Measurements from ENCODE around the gene DTNB.

The DTNB gene

GRCh38 chr2:25586726-25587144, 86.6 kb downstream of the DTNB start:
- TF ChIP-seq TAF1 (IDR thresholded peaks at IDR 0.05; ENCODE audit: low read depth) (no peak), MAX (IDR thresholded peaks at IDR 0.05) (no peak), EP300 (IDR thresholded peaks at IDR 0.05; ENCODE audit: borderline replicate concordance) (no peak)

DNA sequence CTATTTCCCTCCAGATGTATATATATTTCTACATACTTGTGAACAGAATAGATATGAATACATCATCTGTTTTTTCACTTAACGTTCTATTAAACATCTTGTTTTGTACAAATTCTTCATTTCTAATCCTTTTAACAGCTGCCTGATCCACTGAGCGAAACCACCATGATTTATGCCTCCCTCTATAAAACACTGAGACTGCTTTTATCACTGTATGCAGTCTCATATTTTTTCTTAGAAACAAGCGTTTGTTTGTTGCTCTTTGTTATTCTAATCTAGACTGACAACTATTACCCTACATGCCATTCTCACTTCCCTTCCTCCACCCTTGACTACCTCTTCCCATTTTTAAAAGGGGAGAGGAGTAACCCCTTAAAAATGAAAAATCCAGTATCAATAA, 88.2 kb downstream of the DTNB start:
- TF ChIP-seq ZBTB7A (IDR thresholded peaks at IDR 0.05; ENCODE audit: low read depth) (no peak), EP300 (IDR thresholded peaks at IDR 0.05; ENCODE audit: borderline replicate concordance) (no peak), TCF12 (IDR thresholded peaks at IDR 0.05; ENCODE audit: low read depth) (no peak), RAD21 (IDR thresholded peaks at IDR 0.05; ENCODE audit: low read depth) (no peak), TAF1 (IDR thresholded peaks at IDR 0.05; ENCODE audit: low read depth) (no peak), YY1 (IDR thresholded peaks at IDR 0.05; ENCODE audit: low read depth) (no peak), USF1 (IDR thresholded peaks at IDR 0.05) (no peak), CREB1 (IDR thresholded peaks at IDR 0.05; ENCODE audit: low read depth) (no peak), NFIC (IDR thresholded peaks at IDR 0.05) (no peak), REST (IDR thresholded peaks at IDR 0.05; ENCODE audit: low read depth) (no peak), FOXM1 (IDR thresholded peaks at IDR 0.05; ENCODE audit: borderline replicate concordance, low read depth) (no peak), TEAD4 (IDR thresholded peaks at IDR 0.05) (no peak), EGR1 (IDR thresholded peaks at IDR 0.05) (no peak), MAX (IDR thresholded peaks at IDR 0.05) (no peak)

DNA sequence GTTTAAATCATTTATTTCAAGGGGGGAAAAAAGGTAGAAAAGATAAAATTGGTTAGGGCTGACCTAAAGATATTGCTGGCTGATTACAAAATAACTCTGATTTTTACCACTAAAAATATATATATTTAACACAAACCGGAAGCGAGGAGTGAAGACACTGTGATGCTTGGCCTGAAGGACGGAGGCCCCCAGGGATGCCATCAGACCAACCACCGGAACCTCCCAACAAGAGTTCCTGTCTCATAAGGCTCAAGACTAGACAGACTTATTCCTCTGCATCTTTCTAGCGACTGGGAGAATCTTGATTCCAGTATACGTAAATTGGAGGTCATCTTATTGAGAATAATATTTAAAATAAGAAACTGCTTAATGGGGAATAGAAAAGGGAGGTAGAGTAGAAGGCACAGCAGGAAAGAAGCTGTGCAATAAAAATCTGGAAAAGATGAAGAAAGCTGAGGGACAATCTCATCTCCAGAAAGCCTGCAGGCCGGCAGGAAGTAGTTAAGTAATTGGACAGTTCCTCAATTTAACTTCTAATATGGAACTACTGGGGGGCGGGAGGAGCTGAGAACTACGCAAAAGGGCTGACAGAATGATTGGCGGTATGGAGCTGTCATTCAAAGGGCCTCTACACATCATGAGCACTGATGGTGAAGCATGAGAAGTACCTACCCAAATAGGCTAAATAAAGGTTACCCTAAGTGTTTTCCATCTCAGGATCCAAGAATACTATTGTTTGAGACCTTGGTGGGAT, 91.1 kb downstream of the DTNB start:
- TF ChIP-seq TCF12 (IDR thresholded peaks at IDR 0.05; ENCODE audit: low read depth), result no peak
- TF ChIP-seq ZBTB7A (IDR thresholded peaks at IDR 0.05; ENCODE audit: low read depth), result no peak
- TF ChIP-seq CREB1 (IDR thresholded peaks at IDR 0.05; ENCODE audit: low read depth), result no peak
- TF ChIP-seq YY1 (IDR thresholded peaks at IDR 0.05; ENCODE audit: low read depth), result no peak
- TF ChIP-seq RAD21 (IDR thresholded peaks at IDR 0.05; ENCODE audit: low read depth), result no peak
- TF ChIP-seq MAX (IDR thresholded peaks at IDR 0.05), result no peak
- TF ChIP-seq EGR1 (IDR thresholded peaks at IDR 0.05), result no peak
- TF ChIP-seq TEAD4 (IDR thresholded peaks at IDR 0.05), result no peak
- no peak for TF ChIP-seq NFIC (IDR thresholded peaks at IDR 0.05)
- TF ChIP-seq USF1 (IDR thresholded peaks at IDR 0.05), result no peak
- no peak for TF ChIP-seq FOXM1 (IDR thresholded peaks at IDR 0.05; ENCODE audit: borderline replicate concordance, low read depth)

DNA sequence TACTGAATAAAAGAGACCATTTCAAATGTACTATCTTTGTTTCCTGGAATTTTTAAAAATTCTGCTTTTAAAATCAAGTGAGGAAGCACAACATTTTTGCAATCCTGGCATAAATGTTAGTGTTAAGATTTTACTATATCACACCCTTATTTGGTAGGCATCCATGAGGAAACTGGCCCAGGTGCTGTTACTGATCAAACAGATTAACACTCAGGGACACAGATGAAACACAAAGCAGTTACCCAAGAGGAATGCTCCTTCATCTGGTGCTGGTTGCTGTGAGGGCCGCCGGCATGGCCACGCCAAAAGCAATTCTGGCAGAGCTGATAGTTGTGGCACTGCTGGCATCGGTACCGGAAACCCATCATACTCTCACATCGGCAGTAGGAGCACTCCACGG, 96.8 kb downstream of the DTNB start:
- TF ChIP-seq FOXM1 (IDR thresholded peaks at IDR 0.05; ENCODE audit: borderline replicate concordance, low read depth) (no peak), YY1 (IDR thresholded peaks at IDR 0.05; ENCODE audit: low read depth) (no peak), NFIC (IDR thresholded peaks at IDR 0.05) (no peak), ZBTB7A (IDR thresholded peaks at IDR 0.05; ENCODE audit: low read depth) (no peak)

GRCh38 chr2:25572638-25573037, 100.7 kb downstream of the DTNB start:
- no peak for TF ChIP-seq ZBTB7A (IDR thresholded peaks at IDR 0.05; ENCODE audit: low read depth)
- TF ChIP-seq RAD21 (IDR thresholded peaks at IDR 0.05; ENCODE audit: low read depth), result no peak
- no peak for TF ChIP-seq REST (IDR thresholded peaks at IDR 0.05; ENCODE audit: low read depth)
- TF ChIP-seq TCF12 (IDR thresholded peaks at IDR 0.05; ENCODE audit: low read depth), result no peak

DNA sequence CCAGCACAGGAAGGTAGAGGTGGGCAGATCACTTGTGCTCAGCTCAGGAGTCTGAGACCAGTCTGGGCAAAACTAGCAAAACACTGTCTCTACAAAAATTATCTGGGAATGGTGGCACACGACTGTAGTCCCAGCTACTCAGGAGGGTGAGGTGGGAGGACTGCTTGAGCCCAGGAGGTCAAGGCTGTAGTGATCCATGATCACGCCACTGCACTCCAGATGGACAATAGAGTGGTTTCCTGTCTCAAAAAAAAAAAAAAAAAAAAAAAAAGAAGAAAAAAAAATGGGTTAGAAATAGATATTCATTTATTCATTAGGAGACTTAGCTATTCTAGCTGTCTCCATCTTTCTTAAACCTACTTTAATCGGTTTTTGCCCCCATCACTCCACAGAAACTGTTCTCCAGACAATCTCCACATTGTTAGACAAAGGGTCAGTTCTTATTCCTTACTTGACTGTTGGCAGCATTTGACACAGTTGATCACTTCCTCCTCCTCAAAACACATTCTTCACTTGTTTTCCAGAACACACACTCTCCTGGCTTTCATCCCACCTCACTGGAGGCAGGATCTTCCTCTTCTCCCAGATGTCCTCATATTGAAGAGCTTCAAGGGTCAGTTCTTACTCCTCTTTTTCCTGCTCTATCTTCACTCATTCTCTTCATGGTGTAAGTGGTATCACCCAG, 103.1 kb downstream of the DTNB start:
- no peak for TF ChIP-seq NFIC (IDR thresholded peaks at IDR 0.05)
- no peak for TF ChIP-seq FOXM1 (IDR thresholded peaks at IDR 0.05; ENCODE audit: borderline replicate concordance, low read depth)
- TF ChIP-seq RAD21 (IDR thresholded peaks at IDR 0.05; ENCODE audit: low read depth), result no peak
- TF ChIP-seq CREB1 (IDR thresholded peaks at IDR 0.05; ENCODE audit: low read depth), result no peak
- no peak for TF ChIP-seq CEBPB (IDR thresholded peaks at IDR 0.05)
- TF ChIP-seq TAF1 (IDR thresholded peaks at IDR 0.05; ENCODE audit: low read depth), result no peak
- TF ChIP-seq TEAD4 (IDR thresholded peaks at IDR 0.05), result no peak
- TF ChIP-seq ZBTB7A (IDR thresholded peaks at IDR 0.05; ENCODE audit: low read depth), result no peak
- TF ChIP-seq TCF12 (IDR thresholded peaks at IDR 0.05; ENCODE audit: low read depth), result no peak
- no peak for TF ChIP-seq REST (IDR thresholded peaks at IDR 0.05; ENCODE audit: low read depth)
- no peak for TF ChIP-seq EP300 (IDR thresholded peaks at IDR 0.05; ENCODE audit: borderline replicate concordance)
- TF ChIP-seq YY1 (IDR thresholded peaks at IDR 0.05; ENCODE audit: low read depth), result no peak
